Posterior cingulate gyrus (tissue), 11 donors: Measurements from ENCODE around the gene RAD52.

Experiments used
- DNase-seq, 10 donors: peaks; one replicate each; pipeline versions ENCODE4 v3.0.0 to v3.0.0-alpha.2; 2020 to 2021; ENCODE audit warnings: mixed read lengths in 3 of 10
- intact Hi-C: fragments of 100-400 bp; cut with DNase I; formaldehyde crosslinking; loops from one replicate; pipeline ENCODE4 v1.15.1; 2023

Gene RAD52

GRCh38 chr12:916712-917445 is 32.6 kb downstream of the RAD52 start:
- intact Hi-C loops: no loop called here
- DNase-seq: no peak

GRCh38 chr12:916240-916639 is 33.3 kb downstream of the RAD52 start:
- intact Hi-C loops: no loop called here

DNA sequence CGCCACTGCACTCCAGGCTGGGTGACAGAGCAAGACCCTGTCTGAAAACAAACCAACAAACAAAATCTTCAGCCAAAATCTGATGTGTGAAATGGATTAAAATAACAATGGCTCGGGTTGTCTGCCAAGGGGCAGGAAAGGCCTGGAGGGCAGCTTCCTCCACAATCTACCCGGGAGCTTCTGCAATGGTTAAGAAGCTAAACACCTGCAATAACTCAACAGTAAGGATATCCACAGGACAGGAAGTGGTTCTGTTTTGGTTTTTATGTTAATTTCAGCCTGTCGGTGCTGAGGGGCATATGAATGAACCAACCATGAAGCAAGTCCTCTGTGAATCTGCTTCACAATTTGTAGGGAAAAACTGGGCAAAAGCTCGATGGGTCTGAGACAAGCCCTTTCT is 34.4 kb downstream of the RAD52 start:
- intact Hi-C loops: no loop called here
- no peak for DNase-seq

More at GRCh38 chr12:916240-916639, 33.3 kb downstream of the RAD52 start:
- peak in 1 of 10 donors; percentile 84 for DNase-seq

- no peak for DNase-seq
- intact Hi-C loops: no loop called here
Measured at GRCh38 chr12:913919-914698, 35.4 kb downstream of the RAD52 start.

GRCh38 chr12:912466-913235 is 36.8 kb downstream of the RAD52 start:
- intact Hi-C loops: no loop called here
- DNase-seq: no peak

DNA sequence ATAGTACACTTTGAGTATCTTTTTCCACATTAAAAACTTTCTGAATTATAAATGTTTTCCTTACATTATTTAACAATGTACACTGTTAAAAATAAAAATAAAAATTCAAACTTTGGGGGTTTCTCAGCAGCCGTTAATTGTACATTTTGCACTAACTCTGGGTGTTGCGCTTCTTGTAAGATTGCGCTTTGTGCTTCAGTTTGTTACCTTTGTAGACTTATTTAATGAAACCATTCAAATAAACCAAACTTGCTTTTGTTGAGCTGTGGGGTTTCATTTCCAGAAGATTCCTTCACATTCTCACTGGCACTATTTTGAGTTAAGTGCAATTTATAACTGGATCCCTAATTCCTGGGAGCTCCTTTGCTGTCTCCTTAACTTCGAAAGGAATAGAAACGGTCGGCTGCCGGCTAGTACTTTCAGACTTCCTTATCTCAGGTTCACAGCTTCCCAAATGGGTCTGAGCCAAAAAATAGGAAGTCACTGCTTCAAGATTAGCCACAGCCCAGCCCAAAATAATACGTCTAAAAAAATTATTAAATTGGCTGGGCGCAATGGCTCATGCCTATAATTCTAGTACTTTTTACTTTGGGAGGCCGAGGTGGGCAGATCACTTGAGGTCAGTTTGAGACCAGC is 38.2 kb downstream of the RAD52 start:
- DNase-seq: no peak
- intact Hi-C loops: no loop called here

DNA sequence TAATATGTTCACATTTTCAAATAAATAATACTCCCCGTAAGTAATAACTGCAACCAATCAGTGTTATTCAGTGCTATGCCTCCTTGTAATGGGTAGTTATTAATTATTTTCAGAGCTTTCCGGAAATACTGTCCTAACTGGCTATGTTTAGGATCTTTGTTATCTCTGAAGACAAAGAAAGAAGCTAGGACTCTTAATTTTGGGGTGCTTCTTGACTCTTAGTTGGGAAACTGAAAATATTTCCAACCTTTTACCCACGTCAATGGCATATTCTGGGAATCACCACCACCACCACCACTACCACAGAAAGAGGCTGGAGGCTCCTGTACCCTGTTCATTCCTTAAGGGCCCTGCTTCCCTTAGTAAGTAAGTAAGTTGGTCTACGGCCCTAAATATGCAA is 39.1 kb downstream of the RAD52 start:
- no peak for DNase-seq
- intact Hi-C loops: no loop called here

GRCh38 chr12:909861-910260 is 39.6 kb downstream of the RAD52 start:
- intact Hi-C loops: no loop called here
- no peak for DNase-seq

GRCh38 chr12:907413-908185 is 41.9 kb downstream of the RAD52 start:
- intact Hi-C loops: no loop called here

DNA sequence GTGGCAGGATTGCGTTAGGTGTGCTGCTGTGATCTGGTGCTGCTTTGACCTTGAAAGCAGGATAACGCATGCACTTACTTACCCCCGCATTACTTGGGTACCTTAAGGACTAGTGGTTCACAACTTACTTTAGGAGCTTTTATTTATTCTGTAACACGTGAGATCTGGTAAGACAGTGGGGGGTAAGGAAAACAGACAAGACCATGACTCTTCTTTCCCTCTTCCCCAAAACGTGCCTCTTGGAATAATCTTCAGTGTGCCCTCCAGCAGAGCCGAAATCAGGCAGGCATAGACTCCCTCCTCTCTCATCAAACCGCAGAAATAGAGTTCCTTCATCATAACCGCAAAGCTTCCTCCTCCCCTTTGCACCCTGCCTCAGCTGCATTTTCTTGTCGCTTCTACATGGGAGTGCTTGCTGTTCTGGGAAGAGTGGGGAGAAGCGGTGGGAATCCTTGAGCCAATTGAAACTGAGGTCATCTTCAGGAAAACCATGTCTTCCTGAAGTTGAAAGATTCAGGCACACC is 43.4 kb downstream of the RAD52 start:
- no peak for DNase-seq
- intact Hi-C loops: no loop called here

More at GRCh38 chr12:907413-908185, 41.9 kb downstream of the RAD52 start:
- DNase-seq: no peak

GRCh38 chr12:905261-906031 is 44.0 kb downstream of the RAD52 start:
- no peak for DNase-seq
- intact Hi-C loops: no loop called here

DNA sequence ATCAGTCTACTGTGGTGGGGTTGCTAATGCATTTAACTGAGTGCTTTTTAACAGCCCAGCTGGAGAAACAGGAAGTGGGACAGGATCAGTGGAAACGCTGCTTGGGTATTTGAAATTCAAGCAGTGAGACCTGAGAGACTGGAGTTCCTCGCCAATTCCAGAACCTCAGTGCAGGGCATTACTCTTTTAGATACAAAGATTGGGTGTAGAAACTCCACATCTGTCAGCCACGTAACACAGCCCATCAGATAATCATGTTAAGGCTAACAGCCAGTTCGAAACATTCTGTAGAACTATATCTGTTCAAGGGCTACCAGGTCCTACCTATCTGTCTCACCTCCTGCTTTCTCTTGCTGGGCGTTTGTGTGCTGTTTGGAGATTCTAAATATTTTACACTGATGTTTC is 45.5 kb downstream of the RAD52 start:
- intact Hi-C loops: no loop called here
- DNase-seq: no peak

DNA sequence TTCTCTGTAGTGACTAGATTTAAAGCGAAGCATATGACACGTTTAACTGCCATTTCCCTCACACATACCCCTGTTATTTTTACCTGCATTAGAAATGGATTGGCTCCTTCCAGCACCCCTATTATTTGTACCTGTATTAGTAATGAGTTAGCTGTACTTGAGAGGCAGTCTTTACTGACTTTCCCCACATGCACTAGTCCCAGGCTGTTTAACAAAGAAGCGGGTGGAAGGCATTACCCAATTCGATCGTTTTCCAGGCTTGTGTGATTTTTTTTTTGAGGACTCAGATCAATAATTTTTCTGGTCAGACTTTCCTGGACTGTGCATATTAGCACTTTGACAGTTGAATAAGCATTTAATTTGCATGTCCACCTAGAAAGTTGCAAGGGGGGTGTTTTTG is 46.4 kb downstream of the RAD52 start:
- intact Hi-C loops: no loop called here
- no peak for DNase-seq

GRCh38 chr12:902581-902980 is 46.9 kb downstream of the RAD52 start:
- intact Hi-C loops: no loop called here
- DNase-seq: no peak

- intact Hi-C loops: no loop called here
Measured at GRCh38 chr12:897386-897785, 52.1 kb downstream of the RAD52 start.

DNA sequence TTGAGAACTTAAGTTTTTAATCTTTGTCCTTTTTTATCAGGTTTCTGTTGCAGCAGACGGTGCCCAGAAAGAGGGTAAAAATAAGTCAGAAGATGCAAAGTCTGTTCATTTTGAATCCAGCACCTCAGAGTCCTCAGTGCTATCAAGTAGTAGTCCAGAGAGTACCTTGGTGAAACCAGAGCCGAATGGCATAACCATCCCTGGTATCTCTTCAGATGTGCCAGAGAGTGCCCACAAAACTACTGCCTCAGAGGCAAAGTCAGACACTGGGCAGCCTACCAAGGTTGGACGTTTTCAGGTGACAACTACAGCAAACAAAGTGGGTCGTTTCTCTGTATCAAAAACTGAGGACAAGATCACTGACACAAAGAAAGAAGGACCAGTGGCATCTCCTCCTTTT is 53.5 kb downstream of the RAD52 start:
- intact Hi-C loops: no loop called here
- DNase-seq: no peak

More at GRCh38 chr12:897386-897785, 52.1 kb downstream of the RAD52 start:
- DNase-seq: no peak

DNA sequence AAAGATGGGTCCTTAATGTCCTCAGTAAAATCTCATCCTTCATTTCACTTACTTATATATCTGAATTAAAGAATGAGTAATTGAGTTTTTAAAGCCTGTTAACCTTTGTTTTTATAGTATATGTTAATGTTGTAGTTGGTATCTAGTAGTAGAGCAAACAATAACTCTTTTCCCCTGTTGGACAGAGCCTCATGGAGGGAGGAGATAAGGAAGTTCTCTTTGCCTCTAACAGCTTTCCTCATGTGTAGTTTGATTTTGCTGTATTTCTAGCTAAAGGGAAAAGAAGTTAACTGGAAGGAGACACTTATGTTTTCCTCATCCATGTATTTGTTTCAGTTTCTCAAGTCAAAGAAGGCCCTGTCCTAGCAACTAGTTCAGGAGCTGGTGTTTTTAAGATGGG is 55.3 kb downstream of the RAD52 start:
- intact Hi-C loops: no loop called here

GRCh38 chr12:886206-886605 is 63.3 kb downstream of the RAD52 start:
- intact Hi-C loops: no loop called here
- no peak for DNase-seq

More for the DNA sequence above, 55.3 kb downstream of the RAD52 start:
- no peak for DNase-seq

- DNase-seq: no peak
- intact Hi-C loops: no loop called here
Measured at GRCh38 chr12:885701-886100, 63.8 kb downstream of the RAD52 start.
